ENCODE measurements around the gene TNS1.

DNA sequence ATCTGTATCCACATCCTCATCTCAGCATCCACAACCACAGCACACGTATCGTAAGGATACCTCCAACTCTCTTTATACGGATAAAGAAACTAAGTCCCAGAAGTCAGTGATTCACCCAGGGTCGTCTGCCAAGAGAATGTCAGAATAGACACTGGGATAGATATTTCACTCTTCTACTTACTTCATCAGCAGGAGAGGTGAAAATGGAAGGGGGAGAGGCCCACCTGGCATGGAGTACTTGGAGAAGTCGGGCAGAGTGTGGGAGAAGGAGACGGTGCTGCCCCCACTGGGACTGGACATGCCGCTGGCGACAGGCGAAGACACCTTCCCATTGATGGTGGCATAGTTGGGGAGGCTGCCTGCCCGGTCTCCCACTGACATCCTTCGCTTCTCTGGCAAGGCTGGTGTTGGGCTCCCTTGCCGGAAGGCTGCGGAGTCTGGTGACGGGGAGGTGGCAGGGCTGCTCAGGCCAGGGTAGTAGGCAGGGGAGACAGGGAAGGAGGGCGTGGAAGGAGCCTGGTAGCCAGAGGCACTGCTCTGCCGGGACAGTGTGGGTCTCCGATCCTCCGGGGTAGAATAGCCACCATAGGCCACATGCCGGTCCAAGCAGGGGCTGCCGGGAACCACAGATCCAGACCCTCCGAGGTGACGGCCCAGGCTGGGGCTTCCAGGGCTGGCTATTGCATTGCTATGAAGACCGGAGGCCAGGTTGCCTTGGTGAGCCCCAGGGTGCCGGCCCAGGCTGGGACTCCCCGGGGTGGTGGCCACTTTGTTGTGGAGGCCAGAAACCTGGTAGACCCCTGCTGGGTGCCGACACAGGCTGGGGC is 185.1 kb downstream of the TNS1 start:
- TF ChIP-seq BRCA1 (IDR thresholded peaks at IDR 0.05; ENCODE audit: low read depth, low read length) (no peak), POLR2A (IDR thresholded peaks at IDR 0.05; ENCODE audit: low read depth, low read length) (no peak), RAD21 (IDR thresholded peaks at IDR 0.05; ENCODE audit: insufficient read depth, low read depth, low read length) (no peak), POLR2AphosphoS5 (IDR thresholded peaks at IDR 0.05; ENCODE audit: low read length) (no peak), YY1 (IDR thresholded peaks at IDR 0.05; ENCODE audit: low read depth, low read length) (no peak), ZZZ3 (IDR thresholded peaks at IDR 0.05; ENCODE audit: control insufficient read depth, insufficient read length, low read depth) (no peak), SP1 (IDR thresholded peaks at IDR 0.05; ENCODE audit: low read depth, low read length) (no peak)
- TF ChIP-seq, protein P1, sequence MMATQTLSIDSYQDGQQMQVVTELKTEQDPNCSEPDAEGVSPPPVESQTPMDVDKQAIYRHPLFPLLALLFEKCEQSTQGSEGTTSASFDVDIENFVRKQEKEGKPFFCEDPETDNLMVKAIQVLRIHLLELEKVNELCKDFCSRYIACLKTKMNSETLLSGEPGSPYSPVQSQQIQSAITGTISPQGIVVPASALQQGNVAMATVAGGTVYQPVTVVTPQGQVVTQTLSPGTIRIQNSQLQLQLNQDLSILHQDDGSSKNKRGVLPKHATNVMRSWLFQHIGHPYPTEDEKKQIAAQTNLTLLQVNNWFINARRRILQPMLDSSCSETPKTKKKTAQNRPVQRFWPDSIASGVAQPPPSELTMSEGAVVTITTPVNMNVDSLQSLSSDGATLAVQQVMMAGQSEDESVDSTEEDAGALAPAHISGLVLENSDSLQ (IDR thresholded peaks at IDR 0.05): no peak
- TF ChIP-seq, protein P2, sequence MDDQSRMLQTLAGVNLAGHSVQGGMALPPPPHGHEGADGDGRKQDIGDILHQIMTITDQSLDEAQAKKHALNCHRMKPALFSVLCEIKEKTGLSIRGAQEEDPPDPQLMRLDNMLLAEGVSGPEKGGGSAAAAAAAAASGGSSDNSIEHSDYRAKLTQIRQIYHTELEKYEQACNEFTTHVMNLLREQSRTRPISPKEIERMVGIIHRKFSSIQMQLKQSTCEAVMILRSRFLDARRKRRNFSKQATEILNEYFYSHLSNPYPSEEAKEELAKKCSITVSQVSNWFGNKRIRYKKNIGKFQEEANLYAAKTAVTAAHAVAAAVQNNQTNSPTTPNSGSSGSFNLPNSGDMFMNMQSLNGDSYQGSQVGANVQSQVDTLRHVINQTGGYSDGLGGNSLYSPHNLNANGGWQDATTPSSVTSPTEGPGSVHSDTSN (IDR thresholded peaks at IDR 0.05; ENCODE audit: insufficient replicate concordance, low read depth, low read length): no peak
